HG02943 (cell line): ENCODE data around the gene CDA.

Experiments used
- ATAC-seq: cut with Tn5 transposase; IDR thresholded peaks from one replicate; pipeline ENCODE4 v1.9.1; 2021; ENCODE audit warnings: mild to moderate bottlenecking, low read depth, moderate library complexity; ENCODE audit not compliant: unreplicated experiment

The CDA gene

DNA sequence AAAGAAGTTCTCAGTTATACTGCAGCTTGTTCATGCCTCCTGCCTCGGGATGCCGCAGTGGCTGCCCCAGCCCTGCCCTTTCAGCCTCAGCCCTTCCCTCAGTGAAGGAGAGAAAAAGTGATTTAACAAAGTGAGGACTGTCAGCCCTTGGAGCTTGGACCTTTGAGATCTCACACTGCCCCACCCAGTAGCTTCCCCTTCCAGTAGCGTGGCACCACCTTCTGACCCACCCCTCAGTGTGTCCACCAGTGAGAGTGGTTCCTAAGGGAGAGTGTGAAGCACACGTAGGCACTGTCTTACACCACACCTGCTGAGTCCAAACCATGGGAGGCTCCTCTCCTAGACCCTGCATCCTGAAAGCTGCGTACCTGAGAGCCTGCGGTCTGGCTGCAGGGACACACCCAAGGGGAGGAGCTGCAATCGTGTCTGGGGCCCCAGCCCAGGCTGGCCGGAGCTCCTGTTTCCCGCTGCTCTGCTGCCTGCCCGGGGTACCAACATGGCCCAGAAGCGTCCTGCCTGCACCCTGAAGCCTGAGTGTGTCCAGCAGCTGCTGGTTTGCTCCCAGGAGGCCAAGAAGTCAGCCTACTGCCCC, at the start of gene CDA:
CDA (plus strand) TSS at position 464 of the 592 bp plus-strand sequence; CDS start at position 497, 33 bp downstream.
- no peak for ATAC-seq

DNA sequence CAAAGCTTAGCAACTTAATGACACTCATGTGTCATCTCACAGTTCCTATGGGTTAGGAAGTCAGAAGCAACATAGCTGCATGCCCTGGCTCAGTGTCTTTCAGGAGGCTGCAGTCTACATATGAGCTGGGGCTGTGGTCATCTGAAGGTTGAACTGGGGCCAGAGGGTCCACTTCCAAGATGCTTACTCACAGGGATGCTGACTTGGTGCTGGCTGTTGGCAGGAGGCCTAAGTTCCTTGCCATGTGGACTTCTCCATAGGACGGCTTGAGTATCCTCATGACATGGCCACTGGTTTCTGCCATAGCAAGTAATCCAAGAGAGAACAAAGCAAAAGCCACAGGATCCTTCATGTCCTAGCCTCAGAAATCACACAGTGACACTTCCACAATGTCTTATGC, 48.6 kb upstream of the CDA start:
- no peak for ATAC-seq

DNA sequence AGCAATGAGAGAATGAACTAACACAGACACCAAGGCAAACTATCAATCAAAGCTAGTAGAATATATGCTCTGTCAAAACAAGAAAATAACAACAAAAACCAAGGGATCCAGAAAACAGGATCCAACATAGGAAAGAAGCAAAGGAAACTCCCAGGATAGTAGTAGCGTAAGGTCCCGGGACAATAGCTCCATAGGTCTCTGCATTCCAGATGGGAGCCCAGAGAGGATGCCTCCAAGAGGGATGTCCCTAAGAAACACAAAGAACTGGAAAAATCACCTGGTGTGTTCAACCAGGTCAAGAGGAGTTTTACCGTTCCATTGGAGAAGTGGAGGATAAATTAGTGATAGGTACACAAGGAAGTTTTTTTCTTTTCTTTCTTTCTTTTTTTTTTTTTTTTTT, 42.3 kb upstream of the CDA start:
- no peak for ATAC-seq

GRCh38 chr1:20551161-20551560, 37.7 kb upstream of the CDA start:
- ATAC-seq = no peak

- no peak for ATAC-seq
These were observed 36.8 kb upstream of the CDA start, which contains the start of gene FAM43B for GRCh38 chr1:20551945-20552727. FAM43B (plus strand) TSS chr1:20552573; CDS start chr1:20552974, 401 bp downstream.

DNA sequence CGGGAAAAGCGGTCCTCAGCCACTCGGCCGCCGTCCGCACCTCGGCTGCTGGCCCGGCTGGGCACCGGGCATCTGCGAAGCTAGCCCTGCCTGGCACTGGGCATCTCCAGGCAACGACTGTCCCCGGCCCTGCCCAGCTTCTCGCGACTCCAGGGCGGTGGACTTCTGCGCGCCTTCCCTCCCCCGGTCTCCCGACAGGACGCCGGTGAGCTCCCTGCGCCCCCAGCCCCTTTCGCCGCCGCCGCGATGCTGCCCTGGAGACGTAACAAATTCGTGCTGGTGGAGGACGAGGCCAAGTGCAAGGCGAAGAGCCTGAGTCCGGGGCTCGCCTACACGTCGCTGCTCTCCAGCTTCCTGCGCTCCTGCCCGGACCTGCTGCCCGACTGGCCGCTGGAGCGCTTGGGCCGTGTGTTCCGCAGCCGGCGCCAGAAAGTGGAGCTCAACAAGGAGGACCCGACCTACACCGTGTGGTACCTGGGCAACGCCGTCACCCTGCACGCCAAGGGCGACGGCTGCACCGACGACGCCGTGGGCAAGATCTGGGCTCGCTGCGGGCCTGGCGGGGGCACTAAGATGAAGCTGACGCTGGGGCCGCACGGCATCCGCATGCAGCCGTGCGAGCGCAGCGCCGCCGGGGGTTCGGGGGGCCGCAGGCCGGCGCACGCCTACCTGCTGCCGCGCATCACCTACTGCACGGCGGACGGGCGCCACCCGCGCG, 36.0 kb upstream of the CDA start:
- ATAC-seq = no peak

DNA sequence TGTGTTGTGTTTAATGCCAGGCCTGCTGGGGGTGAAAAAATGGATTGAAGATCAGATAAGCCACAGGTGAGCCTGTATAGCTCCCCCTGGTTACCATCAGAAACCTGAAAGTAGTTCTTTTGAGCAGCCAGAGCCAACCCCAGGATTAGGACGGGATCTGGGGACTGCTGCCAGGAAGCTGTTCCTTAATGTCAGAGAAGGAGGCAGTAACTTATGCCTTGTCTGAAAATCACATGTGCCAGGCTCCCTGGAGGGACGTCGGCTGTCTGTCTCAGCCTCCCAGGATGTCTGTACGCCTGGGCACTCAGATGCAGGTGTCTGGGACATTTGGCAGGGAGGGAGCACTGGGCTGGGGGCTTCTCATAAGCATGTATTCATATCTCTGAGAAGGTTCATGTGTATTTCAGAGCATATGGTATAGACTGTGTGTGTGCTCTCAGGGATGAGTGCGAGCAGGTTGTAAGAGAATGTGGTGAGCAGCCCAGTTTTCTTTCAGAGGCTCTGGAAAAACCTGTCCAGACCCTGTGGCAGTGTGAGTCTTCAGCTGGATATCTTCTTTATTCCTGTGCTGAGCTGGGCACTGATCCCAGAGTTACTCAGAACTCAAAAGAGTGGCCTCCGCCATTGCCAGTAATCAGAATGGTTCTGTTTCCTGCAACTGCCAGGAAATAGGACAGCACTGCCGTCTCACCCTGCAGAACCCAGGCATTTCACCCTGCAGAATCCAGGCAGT, 33.7 kb upstream of the CDA start:
- ATAC-seq = no peak

- ATAC-seq = no peak
These were observed 33.2 kb upstream of the CDA start for GRCh38 chr1:20555758-20556120.

- no peak for ATAC-seq
These were observed 30.7 kb upstream of the CDA start for GRCh38 chr1:20558191-20558590.

DNA sequence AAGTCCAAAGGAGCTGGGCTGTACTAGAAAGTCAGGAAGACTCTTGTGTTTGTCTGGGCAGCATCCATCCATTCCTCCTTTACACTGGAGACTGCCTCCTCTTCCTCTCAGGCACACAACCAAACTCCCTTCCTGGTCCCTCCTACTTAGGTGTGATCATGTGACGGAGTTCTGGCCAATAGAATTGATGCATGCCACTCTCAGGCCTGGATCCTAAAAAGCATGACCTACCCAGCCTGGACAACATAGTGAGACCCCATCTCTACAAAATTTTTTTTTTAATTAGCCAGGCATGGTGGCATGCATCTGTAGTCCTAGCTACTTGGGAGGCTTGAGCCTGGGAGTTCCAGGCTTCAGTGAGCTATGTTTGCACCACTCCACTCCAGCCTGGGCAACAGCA, 27.9 kb upstream of the CDA start:
- no peak for ATAC-seq

- ATAC-seq = no peak
These were observed 23.7 kb upstream of the CDA start for GRCh38 chr1:20565234-20565633.

DNA sequence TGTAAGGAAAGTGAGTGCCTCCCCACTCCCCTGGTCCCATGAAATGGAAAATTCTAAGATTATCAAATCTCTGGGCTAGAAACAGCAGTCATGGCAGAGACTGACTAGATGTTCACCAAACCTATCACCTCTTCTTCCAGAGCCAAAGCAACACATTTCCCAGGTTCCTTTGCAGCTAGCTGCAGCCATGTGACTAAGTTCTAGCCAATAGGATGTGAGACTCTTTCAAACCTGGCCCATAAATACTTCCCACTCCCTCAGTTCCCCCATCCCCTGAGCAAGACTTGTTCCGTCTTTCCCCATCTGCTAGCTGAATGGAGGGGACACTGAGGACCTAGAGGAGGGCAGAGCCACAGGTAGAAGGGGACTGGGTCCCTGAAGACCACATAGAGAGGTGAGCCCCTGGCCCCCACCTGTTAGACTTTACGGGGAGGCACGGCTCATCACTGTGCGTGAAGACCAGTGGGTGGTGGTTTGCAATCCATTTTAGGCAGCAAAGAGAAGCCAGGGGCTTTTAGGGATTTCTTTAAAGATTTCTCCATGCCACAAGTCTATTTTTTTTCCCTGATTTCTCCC, 19.3 kb upstream of the CDA start:
- ATAC-seq = no peak

DNA sequence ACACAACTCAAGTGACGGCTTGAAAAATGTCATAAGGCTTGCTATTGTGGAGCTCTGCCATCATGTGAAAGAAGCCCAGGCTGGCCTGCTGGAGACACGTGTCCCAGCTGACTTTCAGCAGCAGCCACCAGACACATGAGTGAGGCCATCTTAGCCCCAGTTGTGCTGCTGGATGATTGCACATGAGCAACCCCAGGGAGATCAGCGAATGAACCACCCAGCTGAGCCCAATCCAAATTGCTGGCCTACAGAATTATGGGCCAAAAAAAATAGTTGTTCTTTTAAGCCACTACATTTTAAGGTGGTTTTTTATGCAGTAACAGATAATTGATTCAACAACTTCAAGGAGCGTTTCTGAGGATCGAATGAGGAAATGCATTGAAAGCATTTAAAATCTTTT, 17.5 kb upstream of the CDA start:
- no peak for ATAC-seq

DNA sequence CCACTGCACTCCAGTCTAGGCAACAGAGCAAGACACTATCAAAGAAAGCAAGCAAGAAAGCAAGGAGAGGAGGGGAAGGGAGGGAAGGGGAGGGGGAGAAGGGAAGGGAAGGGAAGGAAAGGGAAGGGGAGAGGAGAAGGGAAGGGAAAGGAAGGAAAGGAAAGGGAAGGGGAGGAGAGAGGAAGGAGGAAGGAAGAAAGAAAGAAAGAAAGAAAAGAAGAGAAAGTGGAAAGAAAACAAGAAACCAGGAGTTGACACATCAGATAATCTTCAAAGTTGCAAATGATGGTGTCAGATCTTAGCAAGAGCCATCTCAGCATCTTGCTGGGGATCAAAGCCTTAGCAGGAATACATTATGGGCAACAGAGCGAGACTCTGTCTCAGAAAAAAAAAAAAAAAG, 14.9 kb upstream of the CDA start:
- ATAC-seq = no peak

DNA sequence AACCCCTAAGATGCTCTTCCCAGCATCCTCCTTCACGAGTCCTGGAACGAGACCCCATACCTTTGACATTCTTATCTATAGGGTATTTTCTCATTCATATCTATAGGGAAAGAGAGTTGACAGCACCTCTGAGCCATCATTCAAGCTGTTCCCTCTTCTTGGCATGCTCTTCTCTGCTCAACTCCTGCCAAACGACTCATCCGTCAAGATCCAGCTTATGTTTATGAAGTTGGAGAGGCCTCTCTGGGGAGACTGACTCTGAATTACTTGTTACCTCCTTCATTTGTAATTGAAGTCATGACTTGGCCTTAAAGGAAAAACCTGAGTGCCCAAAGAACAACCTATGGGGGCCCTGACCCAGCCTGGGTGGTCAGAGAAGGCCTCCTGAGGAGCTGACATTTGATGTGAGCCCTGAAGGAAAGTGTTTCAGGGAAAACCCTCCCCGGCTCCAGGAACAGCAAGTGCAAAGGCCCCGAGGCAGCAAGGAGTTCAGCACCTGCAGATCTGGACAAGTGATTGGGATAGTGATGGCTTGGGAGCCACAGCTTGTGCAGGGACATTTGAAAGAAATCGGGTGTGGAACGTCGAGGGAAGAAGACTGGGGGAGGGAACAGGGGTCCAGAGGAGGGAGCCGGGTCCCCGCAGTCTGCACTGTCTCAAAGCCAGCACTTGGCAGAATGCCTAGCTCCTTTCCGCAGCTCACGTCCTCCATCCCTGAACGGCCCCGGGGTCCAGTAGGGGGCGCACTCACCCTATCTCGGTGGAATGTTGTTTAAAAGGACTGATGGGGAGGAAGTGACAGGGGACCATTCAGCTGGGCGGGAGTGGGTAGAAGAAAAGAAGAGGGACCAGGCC, 14.0 kb upstream of the CDA start:
- ATAC-seq = no peak

DNA sequence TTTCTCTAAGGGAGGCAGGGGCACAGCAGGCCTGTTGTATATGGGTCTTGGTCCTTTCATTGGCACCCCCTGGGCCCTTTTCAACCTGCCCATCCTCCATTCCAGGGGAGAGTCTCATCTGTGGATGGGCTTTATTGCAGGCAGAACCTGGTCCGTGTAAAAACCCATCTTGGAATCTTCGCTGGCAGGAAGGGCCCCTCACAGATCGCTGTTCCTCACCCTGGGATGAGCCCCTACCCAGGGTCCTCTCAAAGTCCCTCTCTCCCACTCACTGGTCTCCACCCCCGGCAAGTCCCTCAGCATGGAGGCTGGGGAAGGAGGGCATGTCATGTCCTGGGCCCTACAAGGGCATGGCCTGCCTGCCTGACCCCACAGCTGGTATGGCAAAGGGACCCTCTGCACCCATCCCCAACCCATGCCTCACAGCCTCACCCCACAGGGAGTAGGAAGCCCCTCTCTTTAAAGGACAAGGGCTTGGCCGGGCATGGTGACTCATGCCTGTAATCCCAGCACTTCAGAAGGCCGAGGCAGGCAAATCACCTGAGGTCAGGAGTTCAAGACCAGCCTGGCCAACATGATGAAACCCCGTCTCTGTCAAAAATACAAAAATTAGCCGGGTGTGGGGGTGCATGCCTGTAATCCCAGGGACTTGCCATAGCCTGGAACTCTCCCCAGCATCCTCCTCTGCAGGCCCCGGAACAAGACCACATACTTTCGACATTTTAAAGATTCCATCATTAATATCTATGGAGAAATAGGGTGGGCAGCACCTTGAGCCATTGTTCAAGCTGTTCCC, 13.2 kb upstream of the CDA start:
- ATAC-seq = no peak

DNA sequence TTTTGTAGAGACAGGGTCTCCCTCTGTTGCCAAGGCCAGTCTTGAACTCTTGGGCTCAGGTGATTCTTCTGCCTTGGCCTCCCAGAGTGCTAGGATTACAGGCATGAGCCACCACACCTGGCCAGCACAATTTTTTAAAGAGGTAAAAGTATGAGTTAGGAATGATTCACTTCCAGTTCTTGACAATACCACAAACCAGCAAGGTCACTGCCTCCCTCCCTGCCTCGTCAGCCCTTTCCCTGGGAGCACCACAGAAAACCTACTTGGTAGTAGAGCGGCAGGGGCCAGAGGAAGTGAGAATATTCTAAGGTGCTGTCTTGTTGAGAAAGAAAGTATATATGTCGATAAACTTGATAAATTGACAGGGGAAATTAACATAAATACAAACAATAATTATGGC, 10.8 kb upstream of the CDA start:
- no peak for ATAC-seq

GRCh38 chr1:20578721-20579395, 10.0 kb upstream of the CDA start:
- ATAC-seq = no peak
